ENCODE measurements around the gene FSTL5. TPM values are rescaled to one million over a fixed set of nuclear protein-coding genes. Genes with fewer than 3 reads are reported as not detected.

The FSTL5 gene
- total RNA-seq, 1 experiment from 2014 or later, result not detected

GRCh38 chr4:161663844-161664243 is 500.0 kb downstream of the FSTL5 start:
- Histone ChIP-seq H3K4me3 (replicated peaks in 1 of 2; ENCODE audit: low read depth in 1 of 2, low read length in 2 of 2) (no peak overlapping the region), H2AFZ (ENCODE audit: low read depth, low read length, poor library complexity, severe bottlenecking) (no peak overlapping the region), H3K9me3 (ENCODE audit: control insufficient read depth in 1 of 2, insufficient read depth in 1 of 2, low read depth in 1 of 2, low read length in 2 of 2) (no peaks in the 10 kb centered on the region), H3K27me3 (ENCODE audit: insufficient read depth, low read length) (no peaks in the 10 kb centered on the region), H4K20me1 (ENCODE audit: insufficient read depth) (no peaks in the 10 kb centered on the region), H3K4me2 (ENCODE audit: low read length) (no peak overlapping the region), H3K9me2 (ENCODE audit: insufficient read depth) (no peaks in the 10 kb centered on the region), H3K9ac (ENCODE audit: low read length) (no peak overlapping the region), H3K36me3 (ENCODE audit: control insufficient read depth in 1 of 2, insufficient read depth in 2 of 2, low read length in 2 of 2) (no peaks in the 10 kb centered on the region; a peak in 1 of 4 replicates), H3K79me2 (ENCODE audit: insufficient read depth, low read length) (no peaks in the 10 kb centered on the region), H3K27ac (ENCODE audit: low read depth, low read length) (no peak overlapping the region), H3K4me1 (ENCODE audit: control insufficient read depth in 1 of 2, insufficient read depth in 2 of 2, low read length in 2 of 2) (no peaks in the 10 kb centered on the region)
- intact Hi-C loops (cut with micrococcal nuclease), result no loop called here
- DNase-seq (ENCODE audit: low read depth, low spot score) (no peak), ATAC-seq (no peak)
- TF ChIP-seq, protein P1, sequence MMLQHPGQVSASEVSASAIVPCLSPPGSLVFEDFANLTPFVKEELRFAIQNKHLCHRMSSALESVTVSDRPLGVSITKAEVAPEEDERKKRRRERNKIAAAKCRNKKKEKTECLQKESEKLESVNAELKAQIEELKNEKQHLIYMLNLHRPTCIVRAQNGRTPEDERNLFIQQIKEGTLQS (IDR thresholded peaks at IDR 0.05), result no peak
- no peak for TF ChIP-seq POLR2A (IDR thresholded peaks at IDR 0.05; ENCODE audit: borderline replicate concordance, extremely low read depth, insufficient read depth, insufficient read length)
- TF ChIP-seq TCF7L2 (IDR thresholded peaks at IDR 0.05; ENCODE audit: borderline replicate concordance, extremely low read depth, insufficient read depth, insufficient read length), result no peak
- no peak for TF ChIP-seq CBX3 (IDR thresholded peaks at IDR 0.05; ENCODE audit: low read depth)
- TF ChIP-seq SIN3A (IDR thresholded peaks at IDR 0.05; ENCODE audit: low read depth), result no peak
- no peak for TF ChIP-seq SRF (IDR thresholded peaks at IDR 0.05; ENCODE audit: low read depth)
- RAD21 ChIA-PET (ENCODE audit: low non-redundant PET in 1 of 2, low total read pairs in 2 of 2, uncharacterized antibody in 2 of 2, unreplicated experiment in 2 of 2), result no interaction called here
- BruUV-seq (replicated peaks), result no TSS peak
- POLR2A ChIA-PET, result no interaction called here
- CTCF ChIA-PET, result no interaction called here

- ChIA-PET RAD21 (ENCODE audit: low non-redundant PET in 1 of 2, low total read pairs in 2 of 2, uncharacterized antibody in 2 of 2, unreplicated experiment in 2 of 2) (no interaction called here), POLR2A (no interaction called here), CTCF (no interaction called here)
- Histone ChIP-seq H3K9ac (ENCODE audit: low read length) (no peak overlapping the region), H3K9me2 (ENCODE audit: insufficient read depth) (no peaks in the 10 kb centered on the region), H3K4me2 (ENCODE audit: low read length) (no peak overlapping the region), H3K4me1 (ENCODE audit: control insufficient read depth in 1 of 2, insufficient read depth in 2 of 2, low read length in 2 of 2) (no peaks in the 10 kb centered on the region), H2AFZ (ENCODE audit: low read depth, low read length, poor library complexity, severe bottlenecking) (peak overlapping the region; percentile 51), H3K79me2 (ENCODE audit: insufficient read depth, low read length) (no peaks in the 10 kb centered on the region), H3K27me3 (ENCODE audit: insufficient read depth, low read length) (no peaks in the 10 kb centered on the region), H3K9me3 (ENCODE audit: control insufficient read depth in 1 of 2, insufficient read depth in 1 of 2, low read depth in 1 of 2, low read length in 2 of 2) (no peaks in the 10 kb centered on the region), H4K20me1 (ENCODE audit: insufficient read depth) (no peaks in the 10 kb centered on the region), H3K27ac (ENCODE audit: low read depth, low read length) (no peak overlapping the region), H3K36me3 (ENCODE audit: control insufficient read depth in 1 of 2, insufficient read depth in 2 of 2, low read length in 2 of 2) (no peaks in the 10 kb centered on the region; a peak in 1 of 4 replicates), H3K4me3 (replicated peaks in 1 of 2; ENCODE audit: low read depth in 1 of 2, low read length in 2 of 2) (no peak overlapping the region)
- DNase-seq (ENCODE audit: low read depth, low spot score), result no peak
- BruUV-seq (replicated peaks), result no TSS peak
- intact Hi-C loops (cut with micrococcal nuclease), result no loop called here
- ATAC-seq, result no peak
- TF ChIP-seq ELF1 (IDR thresholded peaks at IDR 0.05; ENCODE audit: borderline replicate concordance, low read depth) (no peak), EGR1 (IDR thresholded peaks at IDR 0.05; ENCODE audit: low read depth) (no peak), FOSL1 (IDR thresholded peaks at IDR 0.05; ENCODE audit: low read depth) (no peak), ZFX (IDR thresholded peaks at IDR 0.05) (no peak)
Observed at GRCh38 chr4:161658676-161659075, 505.1 kb downstream of the FSTL5 start.
